Fibroblast of lung (primary cell): ENCODE measurements around the gene RAB30. TPM values are rescaled to one million over a fixed set of nuclear protein-coding genes. Genes with fewer than 3 reads are reported as not detected.

Experiments
- DNase-seq, 2 donors: peaks; one replicate each; pipeline versions ENCODE4 v3.0.0 to v3.0.0-alpha.2; 2010; ENCODE audit warnings: low read depth in 2 of 2
- H2AFZ ChIP-seq: 2 replicates; pipeline ENCODE4 v1.5.1; 2012; ENCODE audit warnings: low read length, control low read depth, inconsistent platforms
- H3K27ac ChIP-seq: 2 replicates; pipeline ENCODE4 v1.5.1; 2011; ENCODE audit warnings: low read length, control low read depth; ENCODE audit not compliant: insufficient read depth
- H3K27me3 ChIP-seq: 2 replicates; pipeline ENCODE4 v1.5.1; 2011; ENCODE audit warnings: mild to moderate bottlenecking, low read length; ENCODE audit not compliant: control insufficient read depth, insufficient read depth
- H3K36me3 ChIP-seq: 2 replicates; pipeline ENCODE4 v1.5.1; 2011; ENCODE audit warnings: low read length; ENCODE audit not compliant: control insufficient read depth, insufficient read depth
- H3K4me1 ChIP-seq: 2 replicates; pipeline ENCODE4 v1.5.1; 2011; ENCODE audit warnings: low read length; ENCODE audit not compliant: control insufficient read depth, insufficient read depth; ENCODE audit errors: extremely low read depth
- H3K4me2 ChIP-seq: 2 replicates; pipeline ENCODE4 v1.5.1; 2011; ENCODE audit warnings: low read length, control low read depth; ENCODE audit not compliant: insufficient read depth; ENCODE audit errors: extremely low read depth
- H3K4me3 ChIP-seq, 4 experiments: fragments of 200-600 bp in 1 of 4; sonication (generic) in 1 of 4; replicated peaks in 1 of 4; 2 replicates each; pipeline ENCODE4 v1.5.1; 2011 to 2016; ENCODE audit warnings: low read length in 4 of 4, low read depth in 3 of 4, mild to moderate bottlenecking in 3 of 4, control low read depth in 2 of 4, inconsistent platforms in 1 of 4, mixed read lengths in 1 of 4; ENCODE audit not compliant: insufficient read depth in 1 of 4; ENCODE audit errors: control extremely low read depth in 1 of 4
- H3K79me2 ChIP-seq: 2 replicates; pipeline ENCODE4 v1.5.1; 2012; ENCODE audit warnings: mild to moderate bottlenecking, low read length, inconsistent platforms; ENCODE audit not compliant: control insufficient read depth, insufficient read depth
- H3K9ac ChIP-seq: 2 replicates; pipeline ENCODE4 v1.5.1; 2011; ENCODE audit warnings: mild to moderate bottlenecking, low read length, control low read depth; ENCODE audit not compliant: insufficient read depth
- H3K9me3 ChIP-seq: 2 replicates; pipeline ENCODE4 v1.5.1; 2012; ENCODE audit warnings: low read depth, low read length; ENCODE audit not compliant: control insufficient read depth, insufficient read depth
- H4K20me1 ChIP-seq: 2 replicates; pipeline ENCODE4 v1.5.1; 2011; ENCODE audit warnings: low read length; ENCODE audit not compliant: control insufficient read depth, insufficient read depth; ENCODE audit errors: extremely low read depth
- CTCF ChIP-seq, 2 donors: IDR thresholded peaks in 1 of 2; conservative IDR thresholded peaks in 1 of 2; 1 replicate in 1 of 2; 2 replicates in 1 of 2; pipeline ENCODE4 v1.5.1; 2011 to 2012; ENCODE audit warnings: low read length in 2 of 2, control low read depth in 1 of 2, inconsistent platforms in 1 of 2, low read depth in 1 of 2, mild to moderate bottlenecking in 1 of 2
- EZH2 ChIP-seq: IDR thresholded peaks from 2 replicates; pipeline ENCODE4 v1.5.1; 2012; ENCODE audit warnings: low read length, control low read depth, mild to moderate bottlenecking; ENCODE audit errors: missing control alignments
- polyA plus RNA-seq, 2 donors: library from polyadenylated mRNA; depleted of rRNA in 1 of 2; stranded (reverse) in 1 of 2; unstranded in 1 of 2; fragments of >200 nt; gene quantifications; 2 replicates each; pipeline ENCODE4 v1.2.1, GENCODE V29; 2011 to 2012; ENCODE audit warnings: missing spikeins in 1 of 2
- total RNA-seq: library from RNA; depleted of rRNA; stranded (reverse); fragments of >200 nt; gene quantifications from 2 replicates; pipeline ENCODE4 v1.2.1, GENCODE V29; 2014

The RAB30 gene
- total and polyA plus RNA-seq, 2 donors (not counting 1 experiment from before 2014, with no cell fraction given): 33.9 to 45.2 TPM

GRCh38 chr11:83024270-83024854 is 47.3 kb downstream of the RAB30 start:
- H3K4me3 ChIP-seq: no peak overlapping the region
- H3K79me2 ChIP-seq: peaks cover 28% of the 10 kb centered on the region
- H4K20me1 ChIP-seq: no peaks in the 10 kb centered on the region
- H3K9ac ChIP-seq: no peak overlapping the region
- no peak overlapping the region for H3K4me2 ChIP-seq
- H3K9me3 ChIP-seq: no peaks in the 10 kb centered on the region
- H3K4me1 ChIP-seq: no peaks in the 10 kb centered on the region
- DNase-seq: no peak
- TF ChIP-seq EZH2 (no peak), CTCF (conservative IDR thresholded peaks at IDR 0.05 in 1 of 2, IDR thresholded peaks at IDR 0.05 in 1 of 2; ENCODE audit: low read depth in 1 of 2, low read length in 2 of 2) (no peak)
- no peaks in the 10 kb centered on the region for H3K36me3 ChIP-seq
- no peaks in the 10 kb centered on the region for H3K27me3 ChIP-seq
- H3K27ac ChIP-seq: no peak overlapping the region
- H2AFZ ChIP-seq: no peak overlapping the region

GRCh38 chr11:83023410-83023809 is 48.3 kb downstream of the RAB30 start:
- Histone ChIP-seq H3K4me1 (no peaks in the 10 kb centered on the region), H3K27ac (no peak overlapping the region), H3K4me2 (no peak overlapping the region), H4K20me1 (no peaks in the 10 kb centered on the region), H3K9ac (no peak overlapping the region), H3K27me3 (no peaks in the 10 kb centered on the region), H2AFZ (no peak overlapping the region), H3K79me2 (peaks cover 22% of the 10 kb centered on the region), H3K4me3 (no peak overlapping the region), H3K36me3 (no peaks in the 10 kb centered on the region), H3K9me3 (no peaks in the 10 kb centered on the region)
- no peak for DNase-seq
- TF ChIP-seq CTCF (conservative IDR thresholded peaks at IDR 0.05 in 1 of 2, IDR thresholded peaks at IDR 0.05 in 1 of 2; ENCODE audit: low read depth in 1 of 2, low read length in 2 of 2): no peak
- no peak for TF ChIP-seq EZH2

- H2AFZ ChIP-seq: no peak overlapping the region
- no peak overlapping the region for H3K27ac ChIP-seq
- H3K4me3 ChIP-seq: no peak overlapping the region
- no peak for DNase-seq
- no peaks in the 10 kb centered on the region for H4K20me1 ChIP-seq
- no peak for TF ChIP-seq EZH2
- no peak for TF ChIP-seq CTCF (conservative IDR thresholded peaks at IDR 0.05 in 1 of 2, IDR thresholded peaks at IDR 0.05 in 1 of 2; ENCODE audit: low read depth in 1 of 2, low read length in 2 of 2)
- H3K36me3 ChIP-seq: no peaks in the 10 kb centered on the region
- no peaks in the 10 kb centered on the region for H3K4me1 ChIP-seq
- H3K79me2 ChIP-seq: peaks cover 22% of the 10 kb centered on the region
- no peaks in the 10 kb centered on the region for H3K27me3 ChIP-seq
- H3K4me2 ChIP-seq: no peak overlapping the region
- no peaks in the 10 kb centered on the region for H3K9me3 ChIP-seq
- no peak overlapping the region for H3K9ac ChIP-seq
These were observed 49.9 kb downstream of the RAB30 start for GRCh38 chr11:83021780-83022125.
